HG03159 (cell line): Measurements from ENCODE around the gene DMTF1.
"Not testable (repeated sequence)": the region's sequence is repeated elsewhere in the genome, so short reads cannot be mapped to it uniquely, and the experiment has no call there.

Experiments
- ATAC-seq: cut with Tn5 transposase; IDR thresholded peaks from one replicate; pipeline ENCODE4 v1.9.1; 2021; ENCODE audit warnings: mild to moderate bottlenecking, moderate library complexity; ENCODE audit not compliant: unreplicated experiment

Gene DMTF1

GRCh38 chr7:87220734-87221215 lies 68.5 kb downstream of the DMTF1 start:
- no peak for ATAC-seq

GRCh38 chr7:87223666-87224065 lies 71.4 kb downstream of the DMTF1 start:
- ATAC-seq = no peak

- ATAC-seq = no peak
Measured at GRCh38 chr7:87225696-87226095, 73.4 kb downstream of the DMTF1 start.

- no peak for ATAC-seq
Measured at GRCh38 chr7:87226495-87226894, 74.2 kb downstream of the DMTF1 start.

GRCh38 chr7:87231258-87231657 lies 79.0 kb downstream of the DMTF1 start:
- no peak for ATAC-seq

- no peak for ATAC-seq
Measured at GRCh38 chr7:87231711-87232110, 79.5 kb downstream of the DMTF1 start.

GRCh38 chr7:87234949-87235348 lies 82.7 kb downstream of the DMTF1 start:
- no peak for ATAC-seq

- not testable (repeated sequence) for ATAC-seq
Measured at GRCh38 chr7:87238464-87239051, 86.3 kb downstream of the DMTF1 start.

- not testable (repeated sequence) for ATAC-seq
Measured at GRCh38 chr7:87245671-87246070, 93.4 kb downstream of the DMTF1 start.
